IPS-11a (cell line): Measurements from ENCODE around the gene FA2H.
"Not testable (repeated sequence)": the region's sequence is repeated elsewhere in the genome, so short reads cannot be mapped to it uniquely, and the experiment has no call there.

ENCODE experiments used
- H3K4me3 ChIP-seq: one replicate; pipeline ENCODE4 v1.5.1; 2013; ENCODE audit warnings: low read depth, low read length, control low read depth

FA2H gene

DNA sequence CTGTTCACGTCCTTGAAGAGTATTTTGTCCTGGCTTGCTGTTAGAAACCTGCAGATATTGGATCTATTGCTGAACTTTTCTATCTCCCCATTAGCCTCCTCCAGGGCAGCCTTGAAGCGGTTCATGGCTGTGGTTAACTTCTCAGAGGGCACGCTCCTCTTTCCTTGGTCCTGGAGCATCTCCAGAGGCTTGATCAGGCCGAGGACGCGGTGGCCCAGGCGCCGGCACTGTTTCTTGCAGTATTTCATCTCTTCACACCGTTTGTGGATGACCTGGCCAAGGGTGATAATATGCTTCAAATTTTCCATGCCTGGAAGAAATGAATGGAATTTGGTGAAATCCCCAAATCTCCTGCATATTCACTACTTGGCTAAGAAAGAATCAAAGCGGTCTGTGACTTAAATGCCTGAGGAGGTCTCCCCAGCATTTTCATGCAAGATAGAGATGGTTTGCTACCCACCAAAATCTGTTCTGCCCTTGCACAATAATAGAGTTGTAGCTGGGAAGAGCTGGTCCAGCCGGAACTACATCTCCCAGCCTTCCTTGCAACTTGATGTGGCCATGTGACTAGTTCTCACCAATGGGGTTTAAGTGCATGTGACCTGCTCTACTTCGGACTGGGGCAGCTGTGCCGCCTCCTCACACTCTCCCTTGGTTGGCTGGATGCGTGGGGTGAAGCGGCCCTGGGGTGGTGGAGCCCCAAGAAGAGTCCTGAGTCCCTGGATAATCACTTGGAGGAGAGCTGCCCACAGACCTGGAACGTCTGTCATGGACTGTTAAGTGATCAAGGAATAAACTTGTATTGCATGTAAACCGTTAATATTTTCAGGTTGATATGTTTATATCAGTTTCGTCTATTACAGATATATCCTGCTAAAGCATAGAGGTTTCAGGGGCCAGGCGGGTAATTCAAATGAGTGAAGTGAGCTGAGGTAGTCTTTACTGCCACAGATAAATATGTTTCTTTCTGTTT, 78.9 kb downstream of the FA2H start:
- peak overlapping the region; percentile 17 for H3K4me3 ChIP-seq

DNA sequence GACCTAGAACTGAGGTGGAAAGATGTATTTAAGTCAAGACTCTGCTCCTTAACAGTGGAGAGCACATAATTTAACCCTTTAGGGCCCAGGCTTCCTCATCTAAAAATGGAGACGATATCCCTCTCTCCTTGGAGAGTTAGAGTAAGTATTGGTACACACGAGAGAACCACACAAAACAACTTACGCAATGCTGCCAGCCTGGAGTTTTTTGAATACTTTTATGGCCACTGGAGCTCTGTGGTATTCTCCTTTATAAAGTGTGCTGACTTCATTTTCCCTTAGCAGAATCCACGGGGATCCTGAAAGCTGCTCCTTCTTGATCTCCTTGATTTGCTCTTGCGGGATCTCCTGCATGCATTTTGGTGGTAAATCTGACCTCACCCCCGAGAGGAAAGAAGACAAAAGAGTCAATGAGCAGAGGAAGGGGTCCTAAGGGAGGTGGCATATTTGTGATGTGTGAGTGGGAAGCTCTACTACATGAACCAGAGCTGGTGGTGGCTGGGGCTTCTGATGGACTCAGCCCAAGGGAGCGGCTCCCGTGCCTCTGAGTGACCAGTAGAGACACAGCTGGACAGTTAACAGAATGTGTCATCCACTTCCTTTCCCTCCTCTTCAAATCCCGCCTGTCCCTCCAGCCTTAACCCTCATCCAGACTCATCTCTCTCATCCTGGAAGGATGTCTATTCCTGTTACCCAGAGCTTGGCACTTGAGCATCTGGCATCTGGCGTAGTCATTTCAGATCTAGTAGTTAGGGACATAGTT, 83.3 kb downstream of the FA2H start:
- H3K4me3 ChIP-seq: no peak overlapping the region

- H3K4me3 ChIP-seq: no peak overlapping the region
Measured at GRCh38 chr16:74682556-74682955, 92.1 kb downstream of the FA2H start.

GRCh38 chr16:74680681-74681080, 93.9 kb downstream of the FA2H start:
- H3K4me3 ChIP-seq: no peak overlapping the region

DNA sequence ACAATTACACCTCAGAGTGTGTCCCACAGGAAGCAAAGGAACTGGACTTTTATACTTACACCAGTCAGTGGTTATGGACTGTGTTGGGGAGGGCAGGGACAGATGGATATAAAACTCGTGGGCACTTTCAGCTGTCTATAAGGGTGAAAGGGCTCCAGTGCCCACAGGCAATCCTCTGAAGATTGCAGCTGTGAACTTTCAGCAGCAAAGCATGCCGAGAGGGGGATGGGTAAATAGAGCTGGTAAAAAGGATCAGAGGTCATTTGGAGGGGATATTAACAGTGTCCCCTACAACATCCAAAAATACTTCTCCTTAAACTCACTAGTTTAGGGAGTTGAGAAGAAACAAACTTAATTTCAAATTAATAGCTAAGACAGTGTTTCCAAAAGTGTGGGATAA, 94.6 kb downstream of the FA2H start:
- H3K4me3 ChIP-seq: no peak overlapping the region

DNA sequence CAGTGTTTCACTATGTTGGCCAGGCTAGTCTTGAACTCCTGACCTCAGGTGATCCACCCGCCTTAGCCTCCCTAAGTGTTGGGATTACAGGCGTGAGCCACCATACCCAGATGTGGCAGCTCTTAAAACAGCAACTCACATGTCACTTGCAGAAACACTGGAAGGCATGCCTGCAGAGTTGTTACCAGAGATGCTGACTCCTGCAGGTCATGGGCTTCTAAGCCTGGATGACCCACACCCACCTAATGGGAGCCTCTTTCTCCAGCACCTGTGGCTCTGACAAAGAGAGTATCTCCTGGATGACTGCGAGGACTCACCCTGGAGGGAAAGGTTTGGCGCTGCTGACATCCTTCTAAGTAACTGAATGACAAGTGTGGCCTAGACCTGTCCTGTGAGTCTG, 96.8 kb downstream of the FA2H start:
- H3K4me3 ChIP-seq: no peak overlapping the region

GRCh38 chr16:74673876-74674275, 100.7 kb downstream of the FA2H start:
- no peak overlapping the region for H3K4me3 ChIP-seq

DNA sequence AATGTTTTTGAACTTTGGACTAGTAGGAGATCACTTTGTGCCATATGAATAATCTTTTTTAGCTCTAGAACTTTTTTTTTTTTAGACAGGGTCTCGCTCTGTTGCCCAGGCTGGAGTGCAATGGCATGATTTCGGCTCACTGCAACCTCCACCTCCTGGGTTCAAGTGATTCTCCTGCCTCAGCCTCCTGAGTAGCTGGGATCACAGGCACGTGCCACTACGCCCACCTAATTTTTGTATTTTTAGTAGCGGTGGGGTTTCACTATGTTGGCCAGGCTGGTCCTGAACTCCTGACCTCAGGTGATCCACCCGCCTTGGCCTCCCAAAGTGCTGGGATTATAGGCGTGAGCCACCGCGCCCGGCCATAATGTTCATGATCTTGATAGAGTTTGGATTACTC, 105.7 kb downstream of the FA2H start:
- H3K4me3 ChIP-seq: not testable (repeated sequence)

- H3K4me3 ChIP-seq: peak overlapping the region; percentile 88
Measured at GRCh38 chr16:74667255-74667700, 107.3 kb downstream of the FA2H start.

- H3K4me3 ChIP-seq: peak within 1 kb of the TSS; percentile 88
Measured at GRCh38 chr16:74666425-74667254, 108.0 kb downstream of the FA2H start, which contains the start of gene RFWD3. RFWD3 (minus strand) TSS chr16:74666877; CDS start chr16:74661449, 5,428 bp downstream.

DNA sequence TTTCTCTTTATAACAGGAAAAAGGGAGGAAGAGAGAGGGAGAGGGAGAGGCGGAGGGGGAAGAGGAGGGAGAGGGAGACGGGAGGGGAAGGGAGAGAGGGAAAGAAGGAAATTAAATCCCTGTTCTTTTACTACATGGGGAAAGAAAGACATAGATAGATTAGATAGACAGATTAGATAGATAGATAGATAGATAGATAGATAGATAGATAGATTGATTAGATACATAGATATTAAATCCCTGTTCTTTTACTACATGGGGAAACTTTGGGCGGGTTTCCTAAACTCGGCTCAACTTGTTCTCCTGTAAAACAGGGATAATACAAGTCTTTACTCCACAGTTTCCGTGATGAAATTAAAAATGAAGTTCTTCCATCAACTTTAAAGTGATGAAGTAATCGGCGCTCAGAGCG, 108.6 kb downstream of the FA2H start:
- H3K4me3 ChIP-seq: peak overlapping the region; percentile 88
